Neural crest cell (in vitro differentiated cells): Measurements from ENCODE around the gene MGST3. TPM values are rescaled to one million over a fixed set of nuclear protein-coding genes. Genes with fewer than 3 reads are reported as not detected.
"Not testable (repeated sequence)": the region's sequence is repeated elsewhere in the genome, so short reads cannot be mapped to it uniquely, and the experiment has no call there.

Experiments
- DNase-seq: peaks from one replicate; pipeline ENCODE4 v3.0.0; 2021; ENCODE audit warnings: low read depth, mixed read lengths, low spot score
- H3K27ac Mint-ChIP-seq: one replicate; pipeline ENCODE4 v1.8.0; 2021; ENCODE audit warnings: mild to moderate bottlenecking, mixed read lengths; ENCODE audit not compliant: unreplicated experiment
- H3K27me3 Mint-ChIP-seq: 2 replicates; pipeline ENCODE4 v1.8.0; 2021; ENCODE audit warnings: low read depth, mild to moderate bottlenecking, mixed read lengths
- H3K36me3 Mint-ChIP-seq: 2 replicates; pipeline ENCODE4 v1.8.0; 2021; ENCODE audit warnings: low read depth, mild to moderate bottlenecking, mixed read lengths
- H3K4me1 Mint-ChIP-seq: 2 replicates; pipeline ENCODE4 v1.8.0; 2021; ENCODE audit warnings: mixed read lengths
- H3K4me3 Mint-ChIP-seq: one replicate; pipeline ENCODE4 v1.8.0; 2021; ENCODE audit warnings: mild to moderate bottlenecking, mixed read lengths
- H3K9me3 Mint-ChIP-seq: 2 replicates; pipeline ENCODE4 v1.8.0; 2021; ENCODE audit warnings: mixed read lengths
- CTCF ChIP-seq: fragments of 200-600 bp; sonication (generic); conservative IDR thresholded peaks from 2 replicates; pipeline ENCODE4 v1.5.0; 2021; ENCODE audit warnings: antibody characterized with exemption, mild to moderate bottlenecking
- total RNA-seq: library from RNA; stranded (reverse); gene quantifications from 2 replicates; pipeline ENCODE4 v1.2.1, GENCODE V29; 2021

MGST3 gene
- total RNA-seq, 1 donor from 2014 or later, result 94.2 TPM

GRCh38 chr1:165697491-165697880 is 66.5 kb downstream of the MGST3 start:
- TF ChIP-seq CTCF, result no peak
- Mint-ChIP-seq H3K36me3 (peaks cover 8% of the 10 kb centered on the region), H3K4me3 (peak overlapping the region; percentile 86), H3K27me3 (peaks cover 12% of the 10 kb centered on the region), H3K4me1 (peaks cover 31% of the 10 kb centered on the region), H3K27ac (peak overlapping the region; percentile 83), H3K9me3 (no peaks in the 10 kb centered on the region)
- no peak for DNase-seq

- Mint-ChIP-seq H3K36me3 (peaks cover 7% of the 10 kb centered on the region), H3K4me1 (peaks cover 31% of the 10 kb centered on the region), H3K27me3 (peaks cover 12% of the 10 kb centered on the region), H3K4me3 (peak within 1 kb of the TSS; percentile 86), H3K9me3 (no peaks in the 10 kb centered on the region), H3K27ac (peak within 1 kb of the TSS; percentile 98)
- peak; percentile 58 for TF ChIP-seq CTCF
- peak; percentile 79 for DNase-seq
These were observed 67.1 kb downstream of the MGST3 start, which contains the start of gene ALDH9A1 for GRCh38 chr1:165697881-165698760. Gene ALDH9A1, minus strand, starts transcription at chr1:165698562. Its CDS starts 4 bp downstream, at chr1:165698558.

GRCh38 chr1:165698761-165699052 is 67.7 kb downstream of the MGST3 start:
- H3K27ac Mint-ChIP-seq, result peak overlapping the region; percentile 17
- DNase-seq, result no peak
- no peak for TF ChIP-seq CTCF
- peaks cover 12% of the 10 kb centered on the region for H3K27me3 Mint-ChIP-seq
- peak overlapping the region; percentile 86 for H3K4me3 Mint-ChIP-seq
- peaks cover 31% of the 10 kb centered on the region for H3K4me1 Mint-ChIP-seq
- H3K36me3 Mint-ChIP-seq, result peaks cover 2% of the 10 kb centered on the region
- H3K9me3 Mint-ChIP-seq, result no peaks in the 10 kb centered on the region

- no peak for DNase-seq
- no peaks in the 10 kb centered on the region for H3K9me3 Mint-ChIP-seq
- no peaks in the 10 kb centered on the region for H3K36me3 Mint-ChIP-seq
- peaks cover 12% of the 10 kb centered on the region for H3K27me3 Mint-ChIP-seq
- TF ChIP-seq CTCF, result no peak
- H3K27ac Mint-ChIP-seq, result no peak overlapping the region
- H3K4me3 Mint-ChIP-seq, result peak overlapping the region; percentile 72
- peaks cover 31% of the 10 kb centered on the region for H3K4me1 Mint-ChIP-seq
These were observed 68.5 kb downstream of the MGST3 start for GRCh38 chr1:165699577-165699976.

- not testable (repeated sequence) for DNase-seq, H3K9me3 Mint-ChIP-seq, H3K27ac Mint-ChIP-seq, H3K36me3 Mint-ChIP-seq
- H3K4me3 Mint-ChIP-seq, result peak overlapping the region; percentile 31
- peaks cover 20% of the 10 kb centered on the region for H3K27me3 Mint-ChIP-seq
- H3K4me1 Mint-ChIP-seq, result peaks cover 22% of the 10 kb centered on the region
These were observed 70.9 kb downstream of the MGST3 start for GRCh38 chr1:165701922-165702321.

- Mint-ChIP-seq H3K4me1 (peaks cover 10% of the 10 kb centered on the region), H3K36me3 (no peaks in the 10 kb centered on the region), H3K9me3 (no peaks in the 10 kb centered on the region), H3K4me3 (no peak overlapping the region), H3K27ac (no peak overlapping the region), H3K27me3 (peaks cover 28% of the 10 kb centered on the region)
- no peak for DNase-seq
- no peak for TF ChIP-seq CTCF
These were observed 72.6 kb downstream of the MGST3 start for GRCh38 chr1:165703648-165704047.
